Measurements from ENCODE around the gene ZNF22.

ZNF22 gene

DNA sequence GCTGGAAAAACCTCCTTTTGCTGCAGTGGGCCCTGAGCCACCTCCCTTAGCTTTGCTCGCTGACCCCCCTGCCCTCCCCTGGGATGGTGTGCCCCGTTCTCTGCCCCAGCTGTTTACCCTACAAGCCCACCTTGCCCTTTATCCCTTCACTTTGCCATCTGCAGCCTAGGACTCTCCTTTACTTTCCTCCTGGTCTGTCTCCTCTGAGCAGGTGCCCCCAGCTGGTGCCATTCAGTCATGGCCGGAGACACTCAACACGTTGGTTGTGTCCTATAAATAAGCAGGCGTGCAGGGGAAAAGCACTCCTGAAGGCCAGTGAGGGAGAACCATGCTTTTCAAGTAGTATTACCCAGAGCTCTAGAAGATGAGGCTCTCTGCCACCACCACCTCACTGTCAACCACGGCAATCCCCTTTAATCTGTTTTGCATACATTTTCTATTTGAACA is 35.0 kb upstream of the ZNF22 start:
- DNase-seq = no peak

- no peak for DNase-seq
Measured at GRCh38 chr10:44966129-44966815, 34.5 kb upstream of the ZNF22 start.

GRCh38 chr10:44966816-44967509 is 33.8 kb upstream of the ZNF22 start:
- no peak for DNase-seq

- DNase-seq = no peak
Measured at GRCh38 chr10:44967616-44968015, 33.1 kb upstream of the ZNF22 start.

DNA sequence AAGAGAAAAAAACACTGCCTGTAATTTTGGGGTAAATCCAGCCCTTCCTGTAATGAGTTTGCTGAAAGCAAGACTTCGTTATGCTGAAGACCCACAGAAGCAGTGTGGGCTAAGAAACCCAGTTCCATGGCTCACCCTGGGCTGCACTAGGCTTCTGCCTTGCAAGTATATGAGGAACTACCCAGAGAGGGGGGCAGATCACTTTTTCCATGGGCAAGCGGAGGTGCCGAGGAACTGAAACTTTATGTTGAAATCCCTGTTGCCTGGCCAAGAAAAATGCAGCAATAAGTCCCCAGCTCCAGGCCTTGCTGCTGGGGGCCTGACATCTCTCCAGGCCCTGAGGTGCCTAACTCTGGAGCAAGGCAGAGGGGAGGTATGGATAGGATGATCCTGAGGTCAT is 32.6 kb upstream of the ZNF22 start:
- DNase-seq = no peak

DNA sequence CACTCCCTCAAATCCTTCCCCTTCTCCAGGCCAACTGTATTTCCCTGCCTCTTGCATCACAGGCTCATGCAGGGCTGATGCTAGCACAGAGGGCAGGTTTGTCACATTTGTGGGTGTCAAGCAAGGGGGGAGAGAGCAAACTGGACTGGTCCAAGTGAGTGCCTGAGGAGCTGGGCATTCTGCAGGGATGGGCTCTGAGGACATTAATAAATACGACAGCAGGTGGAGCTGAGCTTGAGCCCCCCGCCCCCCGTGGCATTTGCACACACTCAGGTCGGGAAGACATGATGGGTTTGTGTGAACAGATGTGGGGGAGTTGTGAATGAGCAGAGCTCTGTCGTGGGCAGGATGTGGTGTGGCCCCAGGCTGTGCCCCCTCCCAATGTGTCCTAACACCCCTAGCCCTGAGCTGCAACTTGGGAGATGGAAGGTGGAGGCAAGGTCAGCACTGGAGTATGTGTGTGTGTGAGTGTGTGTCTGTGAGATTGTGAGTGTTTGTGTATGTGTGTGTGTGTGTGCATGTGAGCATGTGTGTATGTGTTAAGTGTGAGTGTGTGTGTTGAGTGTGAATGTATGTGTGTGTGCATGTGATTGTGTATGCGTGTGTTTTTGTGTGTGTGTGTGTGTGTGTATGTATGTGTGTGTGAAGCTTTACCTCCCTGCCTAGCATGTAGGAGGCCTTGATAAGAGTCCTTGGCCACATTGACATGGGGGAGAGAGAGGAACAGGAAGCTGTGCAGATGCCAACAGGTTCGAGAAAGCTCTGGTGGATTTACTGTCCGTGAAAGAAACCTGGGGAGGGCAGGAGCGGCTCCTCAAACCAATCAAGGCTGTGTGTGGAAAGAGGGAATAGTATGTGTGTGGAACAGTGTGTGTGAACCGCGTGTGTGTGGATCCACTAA is 32.0 kb upstream of the ZNF22 start:
- DNase-seq = no peak

- no peak for DNase-seq
Measured at GRCh38 chr10:44969854-44970253, 30.9 kb upstream of the ZNF22 start.

DNA sequence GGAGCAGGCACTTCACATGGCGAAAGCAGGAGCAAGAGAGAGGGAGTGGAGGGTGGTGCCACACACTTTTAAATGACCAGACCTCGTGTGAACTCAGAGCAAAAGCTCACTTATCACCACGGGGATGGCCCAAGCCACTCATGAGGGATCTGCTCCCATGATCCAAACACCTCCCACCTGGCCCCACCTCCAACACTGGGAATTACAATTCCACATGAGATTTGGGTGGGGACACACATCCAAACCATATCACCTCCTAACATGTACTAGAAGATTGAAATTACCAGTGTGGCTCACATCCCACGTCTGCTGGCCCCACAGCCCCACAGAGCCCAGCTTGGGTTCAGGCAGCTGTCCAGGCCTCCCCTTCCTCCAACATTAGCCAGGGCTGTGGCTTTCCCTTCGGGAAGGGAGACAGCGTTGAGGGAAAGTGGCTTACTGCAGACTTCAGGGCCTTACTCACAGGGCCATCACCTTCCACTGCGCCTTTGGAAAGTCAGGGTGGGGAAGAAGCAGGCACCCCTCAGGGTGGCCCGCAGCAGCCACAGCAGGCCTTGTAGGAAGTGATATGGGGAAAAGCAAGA is 29.8 kb upstream of the ZNF22 start:
- DNase-seq = no peak

- no peak for DNase-seq
Measured at GRCh38 chr10:44971434-44971833, 29.3 kb upstream of the ZNF22 start.

DNA sequence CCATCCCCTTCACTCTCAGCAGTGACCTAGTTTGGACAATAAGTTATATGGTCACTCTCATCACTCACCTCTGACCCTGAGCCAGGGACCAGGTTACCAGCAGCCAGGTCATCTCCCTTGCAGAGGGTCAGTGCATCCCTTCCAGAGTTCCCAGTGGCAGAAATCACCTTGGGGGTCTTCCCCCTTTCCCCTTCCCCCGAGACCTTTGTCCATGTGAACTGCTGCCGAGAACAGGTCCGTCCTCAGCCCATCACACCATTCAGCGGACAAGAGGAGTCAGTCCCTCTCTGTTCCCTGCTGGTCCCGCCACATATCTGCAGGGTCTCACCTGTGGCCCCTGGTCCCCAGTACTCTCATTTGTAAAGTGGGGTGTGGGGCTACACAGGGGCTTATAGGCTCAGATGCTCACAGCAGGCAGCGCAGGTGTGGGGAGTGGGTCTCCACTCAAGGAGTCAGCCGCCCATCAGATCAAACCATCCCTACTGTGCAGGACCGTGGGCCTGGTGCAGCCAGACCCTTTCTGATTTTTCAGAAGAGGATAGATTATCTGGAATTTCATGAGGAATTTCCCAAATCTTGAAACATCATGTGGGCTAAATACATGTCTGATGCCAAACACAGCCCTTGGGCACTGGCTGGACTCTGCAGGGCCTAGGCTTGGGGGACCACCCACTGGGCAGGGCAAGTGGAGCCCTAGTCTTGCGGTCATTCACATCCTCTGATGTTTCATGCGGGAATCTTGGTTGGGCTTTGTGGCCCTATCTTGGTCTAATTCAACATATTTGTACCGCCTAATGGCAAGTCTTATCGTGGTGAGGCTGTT is 28.6 kb upstream of the ZNF22 start:
- no peak for DNase-seq

GRCh38 chr10:44972874-44973306 is 27.8 kb upstream of the ZNF22 start:
- DNase-seq = no peak

DNA sequence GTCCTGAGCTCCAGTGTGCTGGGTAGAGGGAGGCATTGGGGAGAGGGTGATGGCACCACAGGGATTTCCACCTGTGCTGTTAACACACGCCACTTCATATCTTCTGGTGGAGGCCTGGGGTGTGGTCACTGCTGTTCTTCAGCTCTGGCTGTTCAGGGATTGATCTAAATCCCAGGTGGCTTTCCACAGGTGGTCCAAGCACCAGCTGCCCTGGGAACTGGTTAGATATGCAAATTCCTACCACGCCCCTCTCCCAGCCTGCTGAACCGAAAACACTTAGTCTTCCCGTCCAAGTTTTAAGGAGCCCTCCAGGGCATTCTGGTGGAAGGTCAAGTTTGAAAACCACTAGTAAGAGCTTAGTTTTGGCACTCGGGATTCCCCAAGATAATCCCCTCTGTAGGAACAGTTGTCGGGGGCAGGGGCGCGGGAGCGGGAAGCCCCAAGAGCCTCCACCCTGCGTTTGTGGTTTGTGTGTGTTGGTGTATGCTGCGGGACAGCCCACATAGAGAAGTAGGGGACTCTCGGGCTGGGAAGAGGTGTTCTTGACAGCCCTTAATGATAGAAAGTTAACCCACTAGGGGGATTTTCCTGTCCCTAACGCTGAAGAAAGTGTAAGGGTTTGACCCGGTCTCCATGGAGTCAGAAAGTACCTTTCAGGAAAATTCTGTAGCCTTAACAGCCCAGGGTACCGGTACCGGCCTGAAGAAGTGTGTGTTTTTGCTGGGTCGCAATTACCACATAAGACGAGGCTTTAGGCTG is 27.2 kb upstream of the ZNF22 start:
- DNase-seq = no peak

DNA sequence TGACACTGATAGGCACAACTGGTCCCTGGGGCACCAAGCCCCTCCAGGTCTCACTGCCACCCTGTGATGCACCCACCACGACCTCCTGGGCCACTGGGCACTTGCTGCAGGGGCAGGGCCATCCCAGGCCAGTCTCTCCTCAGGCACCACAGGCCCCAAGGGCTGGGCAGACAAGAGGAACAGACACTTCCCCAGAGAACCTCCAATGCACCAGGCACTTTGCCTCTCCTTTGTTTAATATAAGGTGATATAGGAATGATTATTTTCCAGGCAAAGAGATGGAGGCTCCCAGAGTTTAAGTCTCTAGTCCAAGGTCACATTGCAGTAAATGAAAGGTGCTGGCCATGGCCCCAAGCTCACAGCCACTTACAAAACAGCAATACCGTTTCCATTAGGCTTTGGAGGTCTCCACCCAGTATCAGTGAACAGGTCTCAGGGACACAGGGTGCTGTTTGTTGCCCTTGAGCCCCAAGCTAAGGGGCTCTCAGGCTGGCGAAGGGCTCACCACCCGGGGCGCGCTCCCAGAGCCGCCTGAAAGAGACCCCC is 26.6 kb upstream of the ZNF22 start:
- no peak for DNase-seq

- no peak for DNase-seq
Measured at GRCh38 chr10:44974628-44975430, 25.9 kb upstream of the ZNF22 start.

- DNase-seq = no peak
Measured at GRCh38 chr10:44975431-44976331, 25.0 kb upstream of the ZNF22 start.

GRCh38 chr10:44976352-44977198 is 24.1 kb upstream of the ZNF22 start:
- DNase-seq = no peak

DNA sequence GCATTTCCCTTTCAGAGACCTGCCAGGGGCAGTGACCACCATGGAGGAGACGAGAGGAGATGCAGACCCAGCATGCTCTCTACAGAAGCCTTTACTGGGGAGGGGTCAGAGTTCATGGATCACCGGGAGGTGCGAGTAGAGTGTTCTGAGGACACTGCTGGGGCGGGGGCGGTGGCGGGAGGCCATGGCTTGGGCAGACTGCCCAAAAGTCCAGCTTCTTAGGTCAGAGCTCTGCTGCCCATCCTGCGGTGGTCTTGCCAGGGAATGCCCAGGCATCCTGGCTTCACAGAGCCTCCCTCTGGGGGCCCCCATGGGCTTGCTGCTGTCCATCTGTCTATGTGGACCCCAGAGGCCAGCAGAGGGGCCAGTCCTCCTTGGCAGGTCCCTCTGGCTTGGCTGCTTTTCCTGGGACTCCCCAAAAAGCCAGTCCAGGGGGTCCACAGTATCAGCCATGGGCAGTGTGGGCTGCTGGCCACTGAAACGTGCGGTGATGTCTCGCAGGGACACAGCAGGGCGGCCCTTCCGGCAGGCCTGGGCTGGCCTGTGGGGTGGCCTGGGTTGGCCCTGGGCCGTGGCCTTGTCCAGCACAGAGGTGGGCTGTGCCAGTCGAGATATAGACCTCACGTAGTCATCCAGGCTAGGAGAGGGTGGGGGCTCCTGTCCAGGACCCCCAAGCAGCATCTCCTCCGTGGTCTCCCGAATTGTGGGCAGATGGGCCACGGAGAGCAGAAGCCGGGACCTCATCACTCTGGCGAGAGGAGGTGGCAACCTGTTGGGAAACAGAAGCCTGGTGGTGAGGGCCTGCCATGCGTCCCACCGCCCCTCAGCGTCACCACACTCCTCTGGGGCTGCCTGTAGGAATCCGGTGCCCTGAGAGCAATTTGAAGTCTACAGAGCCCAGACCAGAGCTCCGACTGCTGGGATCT is 23.2 kb upstream of the ZNF22 start:
- DNase-seq = no peak
